Activated T-helper 9 cell treated with anti-CD3 and anti-CD28 coated beads, Interleukin-2, amount 50 U/mL, for 16 hours (primary cell): ENCODE data around the gene TBC1D22A.

ENCODE experiments used
- DNase-seq: peaks from one replicate; pipeline ENCODE4 v3.0.0-alpha.2; 2020; ENCODE audit warnings: low read depth

TBC1D22A gene

DNA sequence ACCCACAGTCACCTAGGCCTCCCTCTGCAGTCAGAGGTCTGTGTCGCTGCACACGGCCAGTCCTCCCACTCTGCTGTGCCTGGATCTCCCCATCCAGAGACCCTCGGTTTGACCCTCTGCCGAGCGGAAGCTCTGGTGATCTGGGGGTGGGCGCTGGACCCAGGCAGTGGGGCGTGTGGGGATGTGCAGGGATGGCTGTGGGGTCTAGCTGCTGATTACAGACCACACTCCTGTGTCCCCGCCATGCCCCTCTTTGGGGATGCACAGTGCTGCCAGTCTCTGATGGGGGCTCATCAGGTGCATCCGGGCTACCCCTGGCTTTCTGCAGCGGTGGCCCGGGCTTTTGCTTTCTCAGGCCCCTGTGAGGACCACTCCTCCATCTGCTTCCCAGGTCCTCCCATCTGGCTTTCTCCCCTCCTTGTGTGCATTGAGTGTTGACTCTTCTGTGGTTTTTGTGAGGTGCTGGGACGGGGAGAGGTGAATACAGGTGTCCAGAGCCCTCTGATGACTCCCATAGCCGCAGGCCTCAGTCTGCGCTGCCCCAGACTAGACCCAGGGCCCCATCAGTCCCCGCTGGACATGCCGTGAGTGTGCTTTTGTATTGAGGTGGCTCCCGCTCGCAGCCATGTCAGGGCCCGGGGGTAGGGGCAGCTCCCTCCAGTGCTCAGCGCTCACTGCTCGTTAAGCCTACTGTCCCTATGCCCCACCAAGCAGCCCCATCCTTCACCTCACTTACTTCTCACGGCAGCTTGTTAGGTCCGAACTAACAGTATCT, 251.6 kb downstream of the TBC1D22A start:
- no peak for DNase-seq

DNA sequence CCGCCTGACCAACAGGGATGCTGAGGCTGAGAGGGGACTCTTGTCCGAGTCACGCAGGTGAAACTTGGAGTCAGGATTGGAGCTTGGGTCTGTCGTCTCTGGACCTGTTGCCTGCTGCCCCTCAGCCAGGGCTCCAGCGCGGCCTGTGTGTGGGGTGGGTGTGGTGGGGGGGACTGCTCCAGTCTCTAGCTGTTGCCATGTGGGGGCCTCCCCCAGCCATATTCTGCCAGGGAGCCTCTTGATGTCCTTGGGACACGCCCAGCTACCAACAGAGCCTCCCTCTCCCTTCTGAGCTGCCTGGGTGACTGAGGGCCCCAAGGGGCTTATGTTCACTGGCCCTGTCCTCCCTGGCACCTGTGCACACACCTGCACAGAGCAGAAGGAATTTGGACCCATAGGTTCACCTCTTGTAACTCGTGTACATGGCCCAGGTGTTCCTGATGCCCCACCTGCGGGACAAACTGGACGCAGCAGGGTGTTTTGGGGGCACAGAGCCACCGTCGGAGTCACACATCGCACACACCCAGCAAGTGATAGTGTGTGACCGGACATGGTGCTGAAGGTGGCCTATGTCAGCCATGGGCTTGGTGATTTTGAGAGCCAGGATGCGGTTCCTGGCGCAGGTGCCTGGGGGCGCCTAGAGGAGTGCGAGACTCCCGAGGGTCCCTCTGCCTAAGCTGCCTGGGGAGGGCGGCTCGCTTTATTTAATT, 252.3 kb downstream of the TBC1D22A start:
- DNase-seq = no peak

DNA sequence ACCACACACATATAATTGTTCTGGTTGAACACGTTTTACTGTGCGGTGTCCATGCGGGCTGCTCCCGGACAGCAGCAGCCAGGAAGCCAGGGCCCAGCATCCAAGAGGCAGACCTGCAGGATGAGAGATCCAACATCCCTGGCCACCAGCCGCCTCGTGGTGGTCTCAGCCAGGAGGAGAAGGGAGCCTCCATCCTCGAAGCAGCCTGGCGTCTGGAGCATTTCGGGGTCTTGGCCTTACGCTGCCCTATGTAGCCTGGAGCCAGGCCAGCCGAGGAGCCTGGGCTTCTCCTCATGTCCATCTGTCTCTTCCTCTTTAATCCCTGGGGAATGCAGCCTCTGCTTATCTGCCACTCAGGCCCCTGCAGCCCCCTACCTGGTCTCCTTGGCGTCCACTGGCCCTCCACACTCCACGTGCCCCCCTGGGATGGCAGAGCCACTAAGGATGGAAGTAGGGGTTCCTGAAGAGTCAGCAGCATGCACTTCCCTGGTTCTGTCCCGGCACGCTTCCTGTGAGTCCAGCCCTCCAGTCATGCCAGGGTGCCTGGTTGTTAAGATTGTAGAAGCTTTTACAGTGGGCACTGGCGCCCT, 253.2 kb downstream of the TBC1D22A start:
- no peak for DNase-seq

DNA sequence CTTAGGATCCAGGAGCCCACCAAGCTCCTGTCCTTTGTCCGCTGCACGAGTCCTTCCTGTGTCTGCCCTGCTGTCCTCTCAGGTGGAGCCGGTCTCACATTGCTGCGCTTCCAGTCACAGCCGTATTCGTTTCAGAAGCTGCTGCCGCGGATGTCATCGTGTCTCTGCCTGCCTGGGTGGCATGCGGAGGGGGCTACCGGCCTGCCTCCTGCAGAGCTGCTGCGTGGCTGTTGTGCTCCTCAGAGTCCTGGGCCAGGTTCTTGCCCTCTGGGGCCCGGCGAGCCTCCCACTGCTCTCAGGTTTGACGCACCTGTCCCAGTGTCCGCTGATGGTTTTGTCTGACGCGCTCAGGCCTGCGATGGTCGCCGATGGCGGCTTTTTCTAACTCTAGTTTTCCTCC, 254.2 kb downstream of the TBC1D22A start:
- no peak for DNase-seq

DNA sequence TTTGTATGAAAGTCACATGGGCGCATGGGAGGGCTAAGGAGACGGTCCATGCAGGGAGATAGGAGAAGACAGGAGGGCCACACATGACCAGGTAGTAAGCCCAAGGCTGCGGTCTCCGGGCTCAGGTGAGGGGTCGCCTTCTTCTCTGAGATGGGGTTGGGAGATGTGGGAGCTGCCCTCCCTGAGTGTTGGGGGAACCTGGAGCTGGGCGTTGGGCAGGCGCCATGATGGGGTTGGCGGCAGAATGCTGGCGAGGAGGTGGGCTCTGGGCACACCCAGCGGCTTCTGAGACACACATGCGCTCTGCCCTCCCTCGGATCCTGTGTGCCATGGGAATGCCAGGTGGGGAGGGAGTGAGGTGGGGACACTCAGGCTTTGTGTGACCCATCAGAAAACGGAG, 254.8 kb downstream of the TBC1D22A start:
- no peak for DNase-seq

DNA sequence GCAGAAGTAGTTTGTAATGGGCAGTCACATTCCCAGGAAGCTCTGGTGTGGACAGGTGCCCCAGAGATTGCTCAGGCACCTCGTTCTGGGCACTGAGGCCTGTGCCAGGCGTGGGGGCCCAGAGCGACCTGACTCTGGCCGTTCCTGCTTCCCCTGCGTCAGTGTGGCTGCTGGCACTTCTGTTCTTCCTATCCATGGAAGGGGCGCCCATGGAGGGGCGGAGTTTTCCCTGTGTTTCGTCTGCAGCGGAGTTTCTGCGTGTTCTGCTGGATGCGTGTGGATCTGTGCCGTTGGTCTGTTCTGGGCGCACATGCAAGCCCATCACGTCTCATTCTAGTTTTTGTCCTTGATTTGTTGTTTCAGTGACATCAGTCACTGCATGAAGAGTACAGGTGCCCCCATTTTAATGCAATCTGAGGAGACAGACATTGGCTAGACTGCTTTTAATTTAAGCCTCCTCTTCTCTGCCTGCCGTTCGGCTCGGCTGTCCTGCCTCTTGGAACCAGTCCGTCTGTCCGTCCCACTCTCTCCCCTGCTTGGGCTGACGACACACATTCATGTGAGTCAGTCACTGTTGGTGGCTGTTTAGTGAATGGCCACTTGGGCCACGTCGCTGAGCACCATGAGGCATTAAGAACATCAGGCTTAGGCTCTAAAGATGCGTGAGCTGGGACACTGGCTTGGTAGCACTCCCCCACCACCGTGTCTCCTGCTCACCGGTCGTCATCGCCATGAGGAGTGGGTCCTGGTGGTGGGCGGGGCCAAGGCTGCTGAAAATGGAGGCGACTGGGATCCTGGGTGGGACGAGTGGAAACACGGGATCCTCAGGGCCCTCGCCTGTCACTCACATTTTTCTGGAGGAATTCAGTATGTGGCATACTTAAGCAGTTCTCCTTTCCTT, 255.8 kb downstream of the TBC1D22A start:
- DNase-seq = no peak

DNA sequence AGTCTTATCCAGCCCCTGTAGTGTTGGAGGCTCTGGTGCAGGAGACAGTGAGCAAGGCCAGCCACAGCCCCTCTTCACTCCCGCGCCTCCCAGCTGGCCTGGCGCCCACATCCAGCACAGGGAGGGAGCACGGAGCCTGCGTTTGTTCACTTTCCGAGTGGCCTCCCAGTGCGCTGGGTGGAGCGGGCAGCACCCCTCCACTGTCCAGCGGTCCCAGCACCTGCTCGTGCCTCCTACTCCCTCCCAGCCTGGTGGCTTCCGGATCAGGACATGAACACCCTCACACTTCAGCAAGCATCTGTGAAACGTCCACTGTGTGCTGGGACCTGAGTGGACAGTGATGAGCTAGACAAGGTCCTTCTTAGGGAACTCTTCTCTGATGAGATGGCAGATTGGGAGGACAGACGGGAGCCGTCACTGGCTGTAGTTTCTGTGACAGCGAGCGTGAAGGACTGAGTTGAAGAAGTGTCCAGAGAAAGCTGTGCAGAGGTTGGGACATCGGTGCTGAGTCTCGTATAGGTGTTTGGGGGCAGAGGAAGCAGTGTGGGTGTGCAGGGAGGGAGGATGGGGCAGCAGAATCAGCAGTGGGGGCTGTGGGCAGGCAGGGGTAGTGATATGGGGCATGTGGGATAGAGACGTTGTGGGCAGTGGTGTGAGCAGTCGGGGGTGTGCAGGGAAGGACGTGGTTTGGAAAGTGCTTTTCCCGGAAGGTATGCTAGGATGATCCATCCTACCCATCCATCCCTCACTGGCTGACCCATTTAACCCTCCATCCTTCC, 256.8 kb downstream of the TBC1D22A start:
- no peak for DNase-seq

DNA sequence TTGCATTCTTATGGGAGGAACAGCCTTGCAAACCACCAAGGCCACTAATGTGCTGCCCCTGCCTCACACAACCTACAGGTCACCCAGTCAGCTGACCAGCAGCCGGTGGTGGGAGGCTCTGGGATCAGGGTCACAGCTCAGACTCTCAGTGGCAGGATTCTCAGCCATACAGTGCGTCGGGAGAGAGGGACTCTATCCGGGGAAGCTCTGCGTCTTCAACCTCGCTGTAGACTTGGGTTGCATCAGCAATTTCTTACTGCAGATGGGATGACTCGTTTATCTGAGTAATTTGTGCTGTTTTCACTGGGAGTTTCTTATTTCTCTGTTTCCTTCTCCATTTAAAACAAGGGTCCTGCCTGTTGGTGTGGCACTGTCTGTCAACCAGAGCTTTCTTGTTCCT, 257.7 kb downstream of the TBC1D22A start:
- no peak for DNase-seq

DNA sequence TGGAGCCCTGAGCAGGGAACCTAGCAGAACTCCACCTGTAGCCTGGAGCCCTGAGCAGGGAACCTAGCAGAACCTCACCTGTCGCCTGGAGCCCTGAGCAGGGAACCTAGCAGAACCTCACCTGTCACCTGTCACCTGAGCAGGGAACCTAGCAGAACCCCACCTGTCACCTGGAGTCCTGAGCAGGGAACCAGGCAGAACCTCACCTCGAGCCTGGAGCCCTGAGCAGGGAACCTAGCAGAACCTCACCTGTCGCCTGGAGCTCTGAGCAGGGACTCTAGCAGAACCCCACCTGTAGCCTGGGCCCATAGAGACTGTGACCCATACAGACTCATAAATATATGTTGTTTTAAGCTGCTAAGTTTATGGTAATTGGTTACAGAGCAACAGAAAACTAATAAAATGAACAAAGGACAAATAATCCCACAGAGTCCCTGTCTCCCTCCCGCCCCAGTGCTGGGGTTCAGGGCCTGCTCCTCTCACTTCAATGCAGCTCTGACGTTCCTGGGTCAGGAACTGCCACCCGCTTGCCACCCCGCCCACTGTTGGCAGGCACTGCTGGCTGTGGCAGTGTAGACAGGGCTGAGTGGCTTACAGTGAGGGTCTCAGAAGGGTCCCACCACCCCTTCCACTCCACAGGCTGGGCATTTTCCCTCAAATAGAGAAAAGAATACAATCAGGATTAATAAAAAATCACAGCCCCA, 259.1 kb downstream of the TBC1D22A start:
- no peak for DNase-seq

DNA sequence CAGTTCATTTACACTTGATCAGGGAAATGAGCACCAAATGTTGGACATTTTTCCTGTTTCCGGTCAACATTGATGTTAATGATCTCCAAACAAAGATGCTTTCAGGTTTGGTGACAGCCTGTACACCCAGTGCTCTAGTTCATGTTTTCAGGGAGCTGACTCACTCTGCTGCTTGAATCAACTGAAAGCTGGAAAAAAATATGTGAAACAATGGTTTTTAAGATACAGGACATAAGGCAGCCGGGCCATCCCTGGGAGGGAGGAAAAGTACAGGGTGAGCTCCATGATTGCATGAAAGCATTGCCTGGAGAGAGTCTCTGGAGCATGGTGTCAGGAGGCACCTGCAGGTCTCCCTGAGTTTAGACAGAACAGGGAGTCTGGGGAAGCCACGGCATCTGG, 259.6 kb downstream of the TBC1D22A start:
- no peak for DNase-seq

DNA sequence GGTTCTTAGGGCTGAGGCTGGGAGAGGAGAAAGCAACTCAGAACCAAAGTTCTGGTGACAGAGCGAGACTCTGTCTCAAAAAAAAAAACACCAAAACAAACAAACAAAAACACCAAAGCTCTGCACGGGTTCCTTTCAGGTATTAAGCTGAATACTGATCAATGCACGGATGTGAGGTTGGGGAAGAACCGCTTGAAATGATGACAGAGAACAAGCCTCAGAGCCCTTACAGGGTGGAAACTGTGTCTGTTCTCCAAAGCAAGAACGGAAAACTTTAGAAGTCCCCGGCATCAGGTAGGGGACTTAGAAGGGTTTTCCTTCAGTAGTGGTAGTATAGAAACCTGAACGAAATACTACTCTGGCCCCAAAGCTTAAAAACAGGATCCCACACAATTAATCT, 260.0 kb downstream of the TBC1D22A start:
- no peak for DNase-seq

DNA sequence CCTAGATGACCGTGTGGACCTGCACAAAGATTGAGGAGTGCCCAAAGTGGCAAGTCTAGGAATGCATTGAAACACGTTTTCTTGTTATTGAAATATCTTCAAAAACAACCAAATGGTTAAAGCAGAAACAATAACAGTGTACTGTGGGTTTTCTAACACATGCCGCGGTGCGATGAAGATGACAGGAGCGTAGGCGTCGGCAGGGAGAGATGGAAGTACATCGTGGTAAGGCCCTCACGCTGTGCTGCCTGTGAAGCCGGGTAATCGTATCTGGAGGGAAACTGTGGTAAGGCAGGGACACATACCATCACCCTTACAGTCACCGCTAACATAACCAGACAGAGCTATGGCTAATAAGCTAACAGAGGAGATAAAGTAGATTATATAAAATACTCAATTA, 261.4 kb downstream of the TBC1D22A start:
- DNase-seq = no peak

DNA sequence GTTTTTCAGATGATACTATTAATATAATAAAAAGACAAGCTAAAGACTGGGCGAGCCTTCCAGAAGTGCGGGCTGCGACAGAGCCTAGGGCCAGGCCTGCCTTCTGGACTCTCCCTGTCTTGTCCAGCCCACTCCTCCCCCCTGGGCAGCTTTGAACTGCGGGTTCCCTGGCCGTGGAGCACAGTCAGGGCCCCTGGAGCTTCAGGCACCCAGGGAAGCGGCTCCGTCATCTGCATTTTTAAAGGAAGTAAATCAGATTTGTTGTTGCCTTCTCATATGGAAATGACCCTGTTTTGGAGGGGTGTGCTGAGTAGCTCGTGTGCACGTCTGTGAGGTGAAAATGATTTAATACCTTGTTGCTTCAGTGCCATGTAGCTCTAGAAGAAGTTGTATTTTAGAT, 265.3 kb downstream of the TBC1D22A start:
- no peak for DNase-seq

DNA sequence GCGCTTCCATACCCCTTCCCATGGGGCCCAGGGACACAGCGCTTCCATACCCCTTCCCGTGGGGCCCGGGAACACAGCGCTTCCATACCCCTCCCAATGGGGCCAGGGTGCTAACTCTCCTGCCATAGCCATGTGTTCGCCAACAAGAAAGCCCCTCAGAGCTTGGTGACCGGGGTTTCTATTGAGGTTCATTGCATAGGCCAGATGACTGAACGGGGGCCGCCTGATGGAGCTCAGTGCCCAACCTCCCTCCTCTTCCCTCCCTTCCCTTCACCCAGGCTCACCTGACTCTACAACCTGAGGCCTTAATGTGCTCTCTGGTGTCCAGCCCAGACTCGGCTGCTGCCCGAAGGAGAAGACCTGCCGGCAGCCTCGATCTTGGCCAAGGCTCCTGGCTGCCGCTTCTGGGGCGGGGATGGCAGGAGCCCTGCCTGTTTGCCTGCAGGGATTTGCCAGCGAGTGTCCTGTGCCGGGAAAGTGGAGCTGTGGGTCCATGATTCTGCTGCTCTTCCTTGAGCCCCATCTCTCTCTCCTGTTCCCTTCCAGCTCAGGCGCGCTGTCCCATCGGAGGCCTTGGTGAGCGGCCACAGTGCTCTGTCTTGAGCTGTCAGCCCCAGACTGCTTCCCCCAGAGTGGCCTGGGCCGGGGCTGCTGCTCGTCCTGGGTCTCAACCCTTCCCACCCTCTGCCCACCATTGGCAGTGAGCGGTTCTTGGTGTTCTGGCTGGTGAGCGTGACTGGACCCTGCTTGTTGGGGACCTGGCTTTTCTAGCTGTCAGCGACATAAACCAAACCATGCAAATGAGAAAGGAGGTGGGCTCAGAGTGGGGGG, 267.0 kb downstream of the TBC1D22A start:
- DNase-seq = no peak

DNA sequence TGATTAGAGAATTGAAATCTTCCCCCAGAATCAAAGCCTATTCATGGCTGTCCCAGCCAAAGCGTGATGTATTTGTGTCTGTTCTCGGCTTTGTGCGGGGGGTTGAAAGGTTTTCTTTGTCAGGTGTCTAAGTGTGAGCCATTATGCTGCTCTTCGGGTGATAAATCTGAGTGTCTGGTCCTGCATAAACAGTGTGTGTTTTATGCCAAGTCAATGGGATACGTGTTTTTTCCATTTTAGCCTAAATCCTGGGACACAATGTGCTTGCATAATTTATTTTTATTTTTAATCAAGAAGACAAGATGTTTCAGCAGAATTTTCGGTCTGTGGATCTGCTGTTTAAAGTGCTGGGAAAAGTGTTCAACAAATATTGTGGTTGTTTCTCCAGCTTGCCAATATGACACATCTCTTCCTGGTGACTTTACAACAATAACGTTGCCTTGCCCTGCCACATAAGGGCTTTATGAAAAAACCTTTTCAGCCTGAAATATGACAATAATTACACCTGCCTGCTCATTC, 267.8 kb downstream of the TBC1D22A start:
- no peak for DNase-seq

DNA sequence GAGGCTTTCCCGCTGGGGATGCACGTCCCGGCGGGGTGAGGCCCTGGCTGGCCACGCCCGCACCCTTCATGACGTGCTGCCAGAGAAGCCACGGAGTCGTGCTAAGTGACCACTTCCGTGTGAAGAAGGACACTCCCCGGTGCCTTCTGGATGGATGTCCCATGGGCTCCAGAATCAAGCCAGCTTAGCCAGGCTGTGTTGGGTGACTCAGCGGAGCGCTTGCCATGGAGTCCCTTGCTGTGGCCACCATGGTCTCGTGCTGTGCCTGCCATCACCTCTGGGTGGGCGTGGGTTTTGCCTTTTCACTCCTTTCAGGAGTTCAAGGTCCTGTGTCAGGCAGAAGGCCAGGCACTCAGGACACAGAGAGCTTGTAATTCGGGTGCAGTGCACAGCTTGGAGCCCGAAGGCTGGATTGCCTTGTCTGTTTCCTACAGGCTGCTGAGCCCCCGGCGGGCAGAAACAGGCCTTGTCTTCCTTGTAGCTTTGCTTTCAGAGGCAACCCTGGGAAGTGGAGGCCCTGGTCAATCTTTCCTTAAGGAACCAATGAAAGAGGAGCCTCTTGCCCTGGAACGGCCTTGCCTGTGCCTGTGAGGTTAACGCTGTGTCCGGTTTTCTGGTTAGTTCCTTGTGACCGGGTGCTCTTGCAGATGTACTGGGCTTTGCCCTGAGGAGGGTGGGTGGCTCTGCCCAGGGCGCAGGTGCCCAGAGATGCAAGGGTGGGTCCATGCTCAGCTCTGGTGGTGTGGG, 268.6 kb downstream of the TBC1D22A start:
- no peak for DNase-seq

DNA sequence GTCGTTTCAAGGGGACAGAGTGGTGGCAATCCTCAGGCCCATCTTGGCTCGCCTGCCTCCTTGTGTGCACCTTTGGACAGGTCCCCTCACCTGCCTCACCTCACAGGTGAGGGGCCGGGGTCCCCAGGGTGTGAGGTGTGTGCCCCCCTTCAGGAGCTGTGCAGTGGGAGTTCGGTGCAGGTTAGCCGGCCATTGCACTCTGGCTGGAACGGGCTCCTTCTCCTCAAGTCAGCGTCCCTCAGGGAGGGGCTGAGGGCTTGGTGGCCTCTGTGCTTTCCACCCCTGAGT, 269.1 kb downstream of the TBC1D22A start:
- no peak for DNase-seq

DNA sequence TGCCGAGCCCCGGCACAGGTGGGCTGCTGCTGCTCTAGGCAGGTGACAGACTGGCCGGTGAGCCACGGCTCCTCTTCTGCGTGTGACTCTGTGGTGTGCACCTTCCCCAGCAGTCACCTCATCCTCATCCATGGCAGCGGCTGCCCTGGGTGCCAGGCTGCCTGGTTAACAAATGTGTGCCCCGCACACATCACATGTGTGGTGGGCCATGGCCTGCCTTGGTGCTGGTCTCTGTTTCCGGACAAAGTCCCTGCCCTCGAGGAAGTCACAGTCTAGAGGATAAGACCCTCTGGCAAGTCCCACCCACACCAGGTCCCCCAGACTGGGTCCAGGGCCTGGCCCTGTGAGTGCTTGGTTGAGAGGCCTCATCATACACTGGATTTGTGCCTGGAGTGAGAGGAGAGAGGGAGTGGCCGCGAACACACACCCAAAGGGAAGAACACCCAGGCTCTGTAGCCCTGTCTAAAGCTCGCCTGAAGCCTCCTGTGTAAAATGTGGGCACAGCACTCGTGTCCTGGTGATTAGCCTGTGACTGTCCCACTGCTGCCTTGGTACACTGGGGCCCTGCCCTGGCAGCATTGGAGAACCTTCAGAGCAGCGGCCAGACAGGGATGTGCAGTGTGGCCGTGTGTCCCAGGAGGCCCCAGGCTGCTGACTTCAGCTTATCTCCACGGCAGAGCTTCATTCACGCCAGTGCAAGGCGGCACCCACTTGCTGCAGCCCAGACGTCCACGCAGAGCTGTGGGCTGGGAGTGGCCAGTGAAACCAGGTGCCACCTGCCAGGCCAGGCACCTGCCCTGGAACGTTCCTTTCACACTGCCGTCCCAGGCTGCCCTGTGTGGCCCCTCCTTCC, 269.9 kb downstream of the TBC1D22A start:
- no peak for DNase-seq
